Neuron (in vitro differentiated cells): ENCODE data around the gene B4GALT1.
"Not testable (repeated sequence)": the region's sequence is repeated elsewhere in the genome, so short reads cannot be mapped to it uniquely, and the experiment has no call there.

Experiments
- H2AFZ ChIP-seq: one replicate; pipeline ENCODE4 v1.6.1; 2013; ENCODE audit warnings: low read depth, mild to moderate bottlenecking, inconsistent platforms, low read length, moderate library complexity
- H3K27me3 ChIP-seq: one replicate; pipeline ENCODE4 v1.6.1; 2013; ENCODE audit warnings: low read length; ENCODE audit not compliant: insufficient read depth
- H3K36me3 ChIP-seq: one replicate; pipeline ENCODE4 v1.6.1; 2013; ENCODE audit warnings: low read length; ENCODE audit not compliant: insufficient read depth
- H3K4me1 ChIP-seq: one replicate; pipeline ENCODE4 v1.6.1; 2013; ENCODE audit warnings: low read length; ENCODE audit not compliant: insufficient read depth
- H3K4me3 ChIP-seq: 2 replicates; pipeline ENCODE4 v1.5.1; 2013; ENCODE audit warnings: mild to moderate bottlenecking, low read length, moderate library complexity
- H3K9me3 ChIP-seq: one replicate; pipeline ENCODE4 v1.6.1; 2013; ENCODE audit warnings: low read length

The B4GALT1 gene

DNA sequence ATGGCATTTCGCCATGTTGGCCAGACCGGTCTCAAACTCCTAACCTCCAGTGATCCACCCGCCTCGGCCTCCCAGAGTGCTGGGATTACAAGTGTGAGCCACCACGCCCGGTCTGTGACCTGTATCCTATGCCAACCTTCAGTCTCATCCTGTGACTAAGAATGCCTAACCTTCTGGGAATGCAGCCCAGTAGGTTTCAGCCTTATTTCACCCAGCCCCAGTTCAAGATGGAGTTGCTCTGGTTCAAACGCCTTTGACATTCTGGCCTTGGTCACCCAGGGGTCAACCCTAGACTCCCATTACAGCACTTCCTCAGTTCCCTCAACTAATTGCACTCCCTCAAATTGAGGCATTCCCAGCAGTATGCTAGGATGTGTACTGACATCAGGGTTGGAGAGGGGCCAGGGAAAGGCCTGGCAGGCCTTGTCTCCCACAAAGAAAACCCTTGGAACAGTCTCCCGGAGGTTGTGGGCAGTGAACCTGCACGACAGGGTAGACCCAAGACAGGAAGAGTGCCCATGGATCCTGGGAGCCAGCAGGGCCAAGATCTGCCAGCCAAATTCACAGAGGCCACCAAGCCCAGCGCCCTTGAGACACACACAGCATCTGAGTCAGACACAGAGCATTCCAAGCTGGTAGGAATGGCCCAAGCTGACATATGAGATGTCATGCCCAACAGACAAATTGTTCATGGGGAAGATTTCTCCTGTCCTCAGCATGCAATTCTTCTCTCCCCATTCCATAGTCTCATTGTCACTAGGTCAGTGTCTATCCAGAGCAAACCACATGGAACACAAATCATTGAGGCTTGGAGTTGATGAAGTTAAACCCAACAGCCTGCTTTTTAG, 65.8 kb downstream of the B4GALT1 start:
- H3K27me3 ChIP-seq = no peaks in the 10 kb centered on the region
- H3K9me3 ChIP-seq = no peaks in the 10 kb centered on the region
- H3K36me3 ChIP-seq = no peaks in the 10 kb centered on the region
- H2AFZ ChIP-seq = no peak overlapping the region
- H3K4me1 ChIP-seq = no peaks in the 10 kb centered on the region
- H3K4me3 ChIP-seq = no peak overlapping the region

DNA sequence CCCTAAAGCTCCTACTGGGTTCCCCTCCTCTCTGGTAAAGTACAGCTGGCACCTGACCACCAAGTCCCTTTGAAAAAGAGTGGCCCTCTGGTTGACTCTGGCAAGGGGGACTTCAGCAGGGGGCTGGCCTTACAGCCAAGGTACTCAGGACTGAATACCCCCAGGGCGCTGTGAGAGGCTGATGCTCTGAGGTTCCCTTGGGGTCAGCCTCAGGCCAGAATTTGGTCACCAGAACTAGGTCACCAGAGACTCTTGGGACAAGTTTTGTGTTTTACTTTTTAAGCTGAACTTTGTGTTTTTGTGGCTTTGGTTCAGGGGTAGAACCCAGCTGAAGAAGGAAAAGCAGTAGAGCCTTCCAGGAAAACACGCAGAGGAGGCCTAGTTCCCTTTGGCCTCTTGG, 67.4 kb downstream of the B4GALT1 start:
- Histone ChIP-seq H3K36me3 (no peaks in the 10 kb centered on the region), H3K27me3 (no peaks in the 10 kb centered on the region), H3K4me1 (no peaks in the 10 kb centered on the region), H3K4me3 (no peak overlapping the region), H2AFZ (no peak overlapping the region), H3K9me3 (no peaks in the 10 kb centered on the region)

DNA sequence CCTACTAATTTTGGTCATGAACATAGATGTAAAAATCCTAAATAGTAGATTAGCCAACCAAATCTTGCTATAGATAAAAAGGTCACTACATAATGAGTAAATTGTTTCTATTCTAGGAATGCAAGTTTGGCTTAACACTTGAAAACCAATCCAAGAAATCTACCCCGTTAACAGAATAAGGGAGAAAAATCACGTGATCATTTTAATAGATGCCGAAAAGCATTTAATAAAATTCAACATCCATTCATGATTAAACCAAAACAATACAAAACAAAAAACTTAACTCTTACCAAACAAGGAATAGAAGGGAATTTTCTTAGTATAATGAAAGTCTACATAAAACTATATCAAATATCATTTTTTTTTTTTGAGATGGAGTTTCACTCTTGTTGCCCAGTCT, 69.9 kb downstream of the B4GALT1 start:
- no peaks in the 10 kb centered on the region for H3K9me3 ChIP-seq

DNA sequence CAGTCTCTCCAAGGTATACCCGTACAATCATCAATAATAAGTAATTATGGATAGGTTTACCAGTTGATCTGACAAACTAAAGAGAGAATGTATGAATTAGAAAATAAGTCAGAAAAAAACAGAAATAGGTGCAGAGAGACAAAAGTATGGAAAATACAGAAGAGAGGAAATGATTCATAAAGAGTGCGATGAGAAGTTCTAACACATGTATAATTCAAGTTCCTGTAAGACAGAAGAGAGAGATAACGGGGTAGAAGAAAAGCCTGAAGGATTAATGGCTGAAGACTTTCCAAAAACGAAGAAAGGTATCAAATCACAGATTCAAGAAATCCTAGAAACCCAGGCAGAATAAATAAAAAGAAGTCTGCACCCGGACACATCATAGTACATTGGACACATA, 74.5 kb downstream of the B4GALT1 start:
- Histone ChIP-seq H3K4me1 (no peaks in the 10 kb centered on the region), H3K27me3 (no peaks in the 10 kb centered on the region), H3K4me3 (no peak overlapping the region), H3K36me3 (no peaks in the 10 kb centered on the region), H2AFZ (no peak overlapping the region), H3K9me3 (no peaks in the 10 kb centered on the region)

More for the DNA sequence above, 69.9 kb downstream of the B4GALT1 start:
- Histone ChIP-seq H3K4me1 (no peaks in the 10 kb centered on the region), H3K27me3 (no peaks in the 10 kb centered on the region), H2AFZ (no peak overlapping the region), H3K4me3 (no peak overlapping the region), H3K36me3 (no peaks in the 10 kb centered on the region)

DNA sequence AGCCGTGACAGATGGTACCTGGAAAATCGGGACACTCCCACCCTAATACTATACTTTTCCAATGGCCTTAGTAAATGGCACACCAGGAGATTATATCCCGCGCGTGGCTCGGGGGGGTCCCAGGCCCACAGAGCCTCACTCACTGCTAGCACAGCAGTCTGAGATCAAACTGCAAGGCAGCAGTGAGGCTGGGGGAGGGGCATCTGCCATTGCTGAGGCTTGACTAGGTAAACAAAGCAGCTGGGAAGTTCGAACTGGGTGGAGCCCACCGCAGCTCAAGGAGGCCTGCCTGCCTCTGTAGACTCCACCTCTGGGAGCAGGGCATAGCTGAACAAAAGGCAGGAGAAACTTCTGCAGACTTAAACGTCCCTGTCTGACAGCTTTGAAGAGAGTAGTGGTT, 81.5 kb downstream of the B4GALT1 start:
- not testable (repeated sequence) for H3K36me3 ChIP-seq, H3K4me1 ChIP-seq, H2AFZ ChIP-seq, H3K4me3 ChIP-seq, H3K27me3 ChIP-seq, H3K9me3 ChIP-seq

DNA sequence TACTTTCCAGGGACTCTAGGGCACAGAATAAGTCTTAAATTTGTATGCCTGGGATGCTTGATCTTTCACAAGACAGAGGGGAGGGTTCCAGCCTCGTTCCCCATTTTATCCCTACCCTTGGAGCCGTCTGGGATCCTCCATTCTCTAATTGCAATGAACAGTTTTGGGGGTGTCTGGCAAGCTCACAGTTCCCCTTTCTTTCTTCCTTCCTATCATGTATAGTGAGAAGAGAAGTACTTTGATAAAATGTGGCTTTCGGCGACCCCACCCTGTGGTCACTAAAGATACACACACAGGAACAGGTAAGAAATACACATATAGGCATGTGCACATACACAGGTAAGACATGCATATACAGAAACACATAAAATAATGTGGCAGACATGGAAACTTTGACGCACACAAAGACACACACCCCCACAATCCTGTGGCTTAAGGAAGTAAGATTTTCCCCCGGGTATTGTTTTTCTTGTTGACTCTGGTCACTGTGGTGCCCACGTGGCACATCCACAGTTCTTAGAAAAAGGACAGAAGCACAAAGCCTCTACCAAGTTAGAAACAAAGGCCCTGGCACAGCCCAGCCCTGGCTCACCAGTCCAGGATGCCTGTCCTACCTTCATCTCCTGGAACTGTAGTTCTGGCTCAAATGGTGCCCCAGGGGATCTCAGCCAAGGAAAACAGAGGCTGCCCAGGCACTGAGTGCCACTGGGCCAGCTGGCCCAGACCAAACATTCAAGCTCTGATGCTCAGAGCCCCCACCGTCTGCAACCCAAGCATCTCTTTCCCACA, 84.4 kb downstream of the B4GALT1 start:
- H3K27me3 ChIP-seq = no peaks in the 10 kb centered on the region
- no peak overlapping the region for H3K4me3 ChIP-seq
- H3K36me3 ChIP-seq = no peaks in the 10 kb centered on the region
- H2AFZ ChIP-seq = no peak overlapping the region
- H3K4me1 ChIP-seq = peaks cover 5% of the 10 kb centered on the region
- no peaks in the 10 kb centered on the region for H3K9me3 ChIP-seq

DNA sequence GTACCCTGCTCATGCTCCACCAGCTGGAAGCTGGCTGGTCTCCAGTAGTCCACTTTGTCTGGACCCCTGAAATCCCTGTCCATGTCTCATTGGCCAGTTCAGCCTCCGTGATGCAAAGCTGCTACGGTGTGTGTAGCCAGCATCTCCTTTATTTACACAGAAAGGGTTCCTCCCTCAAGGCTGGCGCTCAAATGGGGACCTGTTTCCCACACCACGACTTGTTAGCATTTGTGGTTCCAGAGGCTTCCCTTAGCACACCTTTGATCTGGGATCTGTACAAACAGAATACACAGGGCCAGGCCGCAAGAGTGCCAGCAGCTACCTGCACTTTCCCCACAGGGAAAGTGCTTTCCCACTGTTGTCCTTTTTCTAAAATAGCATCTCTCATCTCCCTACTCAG, 85.0 kb downstream of the B4GALT1 start:
- H3K4me1 ChIP-seq = peaks cover 5% of the 10 kb centered on the region
- H3K4me3 ChIP-seq = no peak overlapping the region
- H3K27me3 ChIP-seq = no peaks in the 10 kb centered on the region
- no peaks in the 10 kb centered on the region for H3K9me3 ChIP-seq
- H2AFZ ChIP-seq = no peak overlapping the region
- H3K36me3 ChIP-seq = no peaks in the 10 kb centered on the region

DNA sequence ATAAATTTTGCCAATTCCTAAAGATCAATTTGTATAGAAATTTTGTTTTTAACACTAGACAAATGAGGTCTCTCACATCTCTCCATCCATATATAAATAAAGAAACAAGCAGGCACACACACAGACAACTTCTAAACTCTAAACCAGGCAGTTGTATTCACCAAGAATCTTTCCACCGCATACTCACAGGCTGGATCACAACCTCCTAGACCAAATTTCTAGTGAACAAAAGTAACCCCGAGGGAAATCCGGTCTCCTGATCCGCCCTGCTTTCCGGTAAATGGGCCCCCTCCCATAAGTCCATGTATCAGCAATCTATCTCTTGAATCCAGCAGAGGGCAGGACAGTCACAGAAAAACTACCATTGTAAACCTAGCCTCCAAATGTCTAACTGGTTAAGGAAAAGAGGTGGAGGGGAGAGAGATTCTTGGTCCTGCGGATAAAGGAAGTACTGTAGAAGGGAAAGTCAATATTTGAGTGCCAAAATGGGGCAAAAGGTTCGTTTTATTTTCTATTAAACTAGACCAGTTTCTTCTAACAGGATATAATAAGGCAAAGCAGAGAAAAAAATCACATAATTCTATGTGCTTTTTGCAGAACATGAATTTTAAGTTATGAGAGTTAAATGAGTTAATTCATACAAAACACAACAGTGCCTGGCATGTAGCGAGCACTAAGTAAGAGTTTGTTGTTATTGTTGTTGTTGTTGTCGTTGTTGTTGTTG, 85.8 kb downstream of the B4GALT1 start:
- H3K9me3 ChIP-seq = no peaks in the 10 kb centered on the region
- no peaks in the 10 kb centered on the region for H3K36me3 ChIP-seq
- peak overlapping the region; percentile 44 for H3K4me3 ChIP-seq
- no peaks in the 10 kb centered on the region for H3K27me3 ChIP-seq
- H3K4me1 ChIP-seq = peaks cover 5% of the 10 kb centered on the region
- peak overlapping the region; percentile 64 for H2AFZ ChIP-seq

DNA sequence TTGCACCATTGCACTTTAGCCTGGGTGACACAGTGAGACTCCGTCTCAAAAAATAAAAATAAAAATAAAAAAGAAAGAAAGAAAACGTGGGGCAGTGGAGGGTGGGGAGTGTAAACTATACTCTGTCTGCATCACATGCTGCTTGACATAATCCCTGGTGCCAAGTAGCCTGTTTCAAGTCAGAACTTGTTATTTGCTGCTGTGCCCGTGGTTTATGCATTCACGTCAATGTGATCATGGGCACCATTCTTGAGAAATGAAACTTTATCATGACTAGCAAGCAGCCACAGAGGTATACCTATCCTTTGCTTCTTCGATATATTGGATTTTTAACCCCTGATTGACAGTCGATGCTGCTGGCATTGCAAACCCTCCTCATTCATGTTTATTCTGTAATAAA, 86.6 kb downstream of the B4GALT1 start:
- H3K36me3 ChIP-seq = no peaks in the 10 kb centered on the region
- no peaks in the 10 kb centered on the region for H3K27me3 ChIP-seq
- H3K4me3 ChIP-seq = peak overlapping the region; percentile 44
- peak overlapping the region; percentile 64 for H2AFZ ChIP-seq
- no peaks in the 10 kb centered on the region for H3K9me3 ChIP-seq
- peaks cover 10% of the 10 kb centered on the region for H3K4me1 ChIP-seq

DNA sequence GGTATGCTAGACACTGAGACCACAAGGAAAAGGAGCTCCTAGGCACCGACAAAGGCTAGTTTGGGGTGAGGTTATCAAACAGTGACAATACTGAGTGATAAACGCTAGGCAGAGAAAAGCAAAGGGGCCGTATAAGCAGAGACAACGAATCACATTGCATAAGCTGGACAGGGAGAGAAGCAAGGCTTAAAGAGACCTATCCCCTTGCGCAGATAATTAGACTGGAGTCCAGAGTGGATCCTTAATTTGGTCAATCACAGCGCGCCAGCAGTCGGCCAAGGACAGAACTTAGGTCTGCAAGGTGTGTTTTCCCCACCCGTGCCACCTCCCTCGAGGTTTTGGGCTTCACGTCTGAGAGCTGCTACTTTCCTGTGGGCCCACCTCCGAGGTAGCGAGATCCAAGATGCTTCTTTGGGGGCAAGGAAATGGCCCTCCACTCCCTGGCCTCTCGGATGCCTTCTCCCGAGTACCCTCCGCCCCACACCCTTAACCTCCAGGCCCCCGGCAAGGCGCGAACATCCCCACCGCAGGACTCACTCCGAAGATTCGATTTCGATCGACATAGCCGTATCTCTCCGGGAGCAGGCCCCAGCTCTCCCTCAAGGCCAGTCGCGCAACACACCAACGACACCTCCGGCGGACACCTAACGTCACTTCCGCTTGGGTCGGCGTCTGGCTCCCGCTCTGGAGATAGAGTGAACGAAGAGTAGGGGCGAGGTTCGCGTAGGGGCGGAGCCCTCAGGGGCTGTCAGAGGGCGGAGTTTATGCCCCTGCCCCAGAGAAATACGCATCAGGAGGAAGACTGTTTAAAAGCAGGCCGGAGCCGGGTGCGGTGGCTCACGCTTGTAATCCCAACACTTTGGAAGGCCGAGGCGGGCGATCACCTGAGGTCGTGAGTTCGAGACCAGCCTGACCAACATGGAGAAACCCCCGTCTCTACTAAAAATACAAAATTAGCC, 90.8 kb downstream of the B4GALT1 start, which contains the start of gene SMU1:
Gene SMU1 (minus strand): TSS at position 629 of the 959 bp plus-strand sequence. CDS start 66 bp downstream, at position 563.
- Histone ChIP-seq H2AFZ (no peak within 1 kb of the TSS), H3K36me3 (peaks cover 27% of the 10 kb centered on the region), H3K4me1 (peaks cover 14% of the 10 kb centered on the region), H3K27me3 (no peaks in the 10 kb centered on the region), H3K9me3 (no peaks in the 10 kb centered on the region), H3K4me3 (peak within 1 kb of the TSS; percentile 92)

DNA sequence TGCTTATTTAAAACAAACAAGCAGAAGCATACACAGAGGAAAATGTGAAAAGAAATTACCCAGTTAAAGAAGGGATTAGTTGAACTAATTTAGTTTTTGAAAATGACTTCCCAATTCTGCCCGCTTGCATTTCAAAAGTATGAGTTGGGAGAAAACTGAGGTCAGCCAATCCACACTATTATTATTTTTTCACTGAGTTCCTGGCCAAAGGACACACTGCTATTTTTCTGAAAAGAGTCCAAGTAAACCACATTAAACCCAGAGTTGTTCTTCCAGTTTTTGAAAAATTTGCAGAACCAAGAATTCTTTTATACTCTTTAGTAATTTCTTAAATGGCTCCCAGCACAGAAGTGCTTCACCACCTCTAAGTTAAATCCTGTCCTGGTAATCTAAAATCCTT, 98.1 kb downstream of the B4GALT1 start:
- no peaks in the 10 kb centered on the region for H3K9me3 ChIP-seq
- H2AFZ ChIP-seq = no peak overlapping the region
- no peaks in the 10 kb centered on the region for H3K4me1 ChIP-seq
- no peaks in the 10 kb centered on the region for H3K27me3 ChIP-seq
- peaks cover 79% of the 10 kb centered on the region for H3K36me3 ChIP-seq
- H3K4me3 ChIP-seq = no peak overlapping the region
